ENCODE results near the gene DPM1.

Gene DPM1

DNA sequence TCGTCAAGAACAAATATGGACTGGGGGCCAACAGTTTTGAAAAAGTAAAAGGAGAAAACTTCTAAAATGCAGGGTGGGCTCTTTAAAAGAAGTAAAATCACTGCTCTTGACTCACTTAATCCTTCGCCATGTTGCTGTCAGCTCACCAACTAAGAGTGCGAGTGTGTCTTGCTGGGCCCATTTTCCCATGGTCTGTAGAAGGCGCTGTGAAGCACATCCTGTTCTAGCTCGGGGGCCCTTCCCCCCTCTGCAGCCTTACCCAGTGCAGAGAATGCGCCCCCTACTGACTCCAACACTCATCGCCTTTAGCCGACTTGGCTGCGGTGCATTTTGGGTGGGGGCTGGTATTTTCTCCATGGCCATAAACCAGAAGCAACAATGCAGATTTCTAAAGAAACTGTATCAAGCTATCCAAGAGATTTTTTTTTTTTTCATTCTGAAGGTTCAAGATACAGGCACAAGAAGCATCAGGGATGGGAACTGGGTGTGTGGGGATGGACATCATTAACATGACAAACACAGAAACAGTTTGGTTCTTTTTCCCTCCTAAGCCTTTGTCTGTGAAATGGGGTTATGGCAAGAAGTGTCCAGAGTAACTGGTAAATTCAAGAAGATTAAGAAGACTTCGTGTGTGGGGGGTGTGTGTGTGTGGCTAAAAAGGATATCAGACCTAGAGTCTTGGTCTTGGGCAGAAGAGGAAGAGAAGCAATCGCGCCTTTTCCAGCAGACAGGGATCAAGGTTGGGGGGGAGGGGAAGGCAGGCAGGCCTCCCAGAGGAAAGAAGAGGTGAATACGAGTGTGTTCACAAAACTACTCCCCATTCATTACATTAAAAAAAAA lies 28.8 kb downstream of the DPM1 start:
- DNase-seq = peak; percentile 93 to 95

DNA sequence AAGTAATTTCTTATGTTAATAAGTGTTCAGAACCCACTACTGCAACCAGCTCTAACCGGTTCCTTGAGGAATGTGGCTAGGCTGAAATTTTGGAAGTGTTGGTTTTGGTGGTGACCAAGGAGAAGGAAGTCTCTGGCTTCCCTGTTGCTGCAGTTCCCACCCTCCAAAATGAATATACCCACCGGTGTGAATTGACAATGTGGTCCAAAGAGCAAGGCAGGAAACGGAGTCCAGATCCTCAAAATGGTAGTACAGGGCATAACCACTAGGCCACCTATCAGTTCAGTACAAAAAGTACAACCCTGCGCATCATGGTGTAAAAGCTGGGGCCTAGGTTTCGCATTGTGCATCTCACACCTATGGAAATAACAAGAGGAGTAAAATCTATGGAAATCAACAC lies 29.9 kb downstream of the DPM1 start:
- DNase-seq = no peak

DNA sequence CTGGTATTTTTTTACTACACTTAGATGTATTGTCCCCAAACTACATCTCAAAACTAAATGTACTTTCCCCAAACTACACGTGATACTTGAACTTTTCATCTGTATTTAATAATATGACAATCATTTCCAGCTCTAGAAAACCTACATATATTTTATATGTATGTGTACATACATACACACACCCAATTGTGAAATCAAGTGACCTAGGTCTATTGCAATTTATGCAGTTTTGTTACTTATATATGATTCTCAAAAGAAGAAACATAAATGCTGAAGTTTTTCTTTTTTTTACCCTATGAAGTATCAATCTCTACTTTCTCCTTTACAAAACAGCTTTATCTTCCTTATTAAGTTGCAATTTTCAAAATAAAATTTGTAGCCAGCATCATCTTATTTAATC lies 31.8 kb downstream of the DPM1 start:
- DNase-seq = no peak

DNA sequence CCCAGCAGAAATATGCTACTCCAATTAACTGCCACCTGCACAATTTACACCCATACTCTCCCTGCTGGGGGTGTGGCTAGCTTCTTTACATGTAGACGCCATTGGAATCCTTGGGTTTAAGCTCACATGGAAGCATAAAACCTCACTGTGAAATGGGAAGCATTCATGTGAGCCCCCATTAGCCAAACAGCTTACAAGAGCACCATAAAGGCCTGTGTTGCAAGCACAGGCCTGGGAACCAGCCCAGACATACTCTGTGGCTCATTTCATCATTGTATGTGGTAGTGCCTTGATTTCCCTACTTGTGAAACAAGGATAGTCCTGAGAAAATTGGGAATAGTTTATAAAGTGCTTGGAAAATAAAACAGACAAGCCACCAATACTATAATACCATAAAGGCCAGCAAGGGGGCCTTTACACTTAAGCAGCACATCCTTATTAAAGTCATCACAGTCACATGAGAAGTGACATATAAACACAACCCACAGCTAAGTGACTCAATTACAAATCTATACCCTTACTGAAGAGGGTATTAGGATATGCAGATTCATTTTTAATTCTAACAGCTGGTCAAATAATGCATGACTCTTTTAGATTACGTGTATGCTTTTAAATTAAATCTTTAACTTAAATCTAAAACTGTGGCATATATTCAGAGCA lies 33.9 kb downstream of the DPM1 start:
- DNase-seq = no peak

DNA sequence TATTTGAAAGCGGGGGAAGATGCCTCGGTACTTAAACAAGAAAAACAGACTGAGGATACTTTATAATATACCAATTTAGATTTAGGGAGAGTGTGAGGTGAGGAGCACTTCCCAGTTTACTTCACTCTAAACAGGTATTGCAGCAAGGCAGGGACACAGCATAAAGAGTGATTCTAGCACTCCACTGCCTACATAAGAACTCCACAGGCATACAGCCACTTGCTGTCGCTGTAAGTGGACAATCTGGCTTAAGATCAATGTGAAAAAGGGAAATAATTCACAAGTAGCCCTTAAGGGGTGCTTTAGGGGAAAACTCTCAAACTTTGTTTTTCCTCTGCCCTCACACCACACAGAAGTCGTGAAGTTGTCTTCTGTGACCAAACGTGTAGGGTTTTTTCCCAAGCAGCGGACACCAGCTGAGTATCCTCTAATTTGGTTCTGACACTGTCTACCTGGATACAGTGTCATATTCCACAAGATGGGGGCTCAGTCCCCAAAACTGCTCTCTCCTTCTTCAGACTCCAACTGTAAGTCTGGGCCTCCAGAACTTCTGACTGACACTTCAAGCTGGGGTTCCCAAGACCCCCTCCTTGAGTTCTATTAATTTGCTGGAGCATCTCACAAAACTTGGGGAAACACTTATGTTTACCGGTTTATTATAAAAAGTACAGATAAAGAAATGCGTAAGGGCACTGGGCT lies 36.4 kb downstream of the DPM1 start:
- no peak for DNase-seq

DNA sequence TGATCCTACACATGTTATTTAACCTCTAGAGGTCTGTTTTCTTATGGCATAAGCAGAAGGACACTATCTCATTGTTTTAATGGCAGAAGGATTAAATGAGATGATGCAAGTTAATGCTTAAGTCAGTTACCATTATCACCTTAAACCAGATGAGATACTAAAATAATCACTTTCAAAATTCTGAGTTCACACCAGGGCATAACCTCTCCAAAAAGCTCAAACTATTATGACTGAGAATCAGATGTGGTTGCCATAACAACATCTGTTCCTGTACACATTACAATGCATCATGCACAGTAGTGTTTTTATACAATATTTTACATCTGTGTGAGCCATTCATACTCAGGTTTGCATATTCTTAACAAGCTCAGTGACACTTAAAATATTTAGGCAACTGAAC lies 37.3 kb downstream of the DPM1 start:
- DNase-seq = peak in 1 of 2 donors; percentile 26

DNA sequence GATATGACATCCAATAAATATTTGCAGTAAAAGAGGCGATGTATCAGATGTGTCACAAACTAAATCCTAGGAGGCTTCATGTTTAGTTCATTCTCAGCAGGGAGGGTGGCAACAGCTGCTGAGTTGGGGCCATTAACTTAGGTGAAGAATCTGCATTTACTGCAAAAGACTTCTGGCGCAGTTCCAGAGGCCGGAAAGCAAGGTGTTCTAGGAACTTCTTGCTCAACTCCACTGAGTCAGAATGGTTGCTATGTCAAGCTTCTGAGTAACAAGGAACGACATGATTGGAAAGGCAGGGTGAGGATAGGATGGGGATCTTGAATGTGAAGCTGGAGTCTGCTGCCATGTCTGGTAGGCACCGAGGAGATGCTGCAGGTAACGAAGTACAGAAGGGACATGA lies 38.8 kb downstream of the DPM1 start:
- DNase-seq = no peak

DNA sequence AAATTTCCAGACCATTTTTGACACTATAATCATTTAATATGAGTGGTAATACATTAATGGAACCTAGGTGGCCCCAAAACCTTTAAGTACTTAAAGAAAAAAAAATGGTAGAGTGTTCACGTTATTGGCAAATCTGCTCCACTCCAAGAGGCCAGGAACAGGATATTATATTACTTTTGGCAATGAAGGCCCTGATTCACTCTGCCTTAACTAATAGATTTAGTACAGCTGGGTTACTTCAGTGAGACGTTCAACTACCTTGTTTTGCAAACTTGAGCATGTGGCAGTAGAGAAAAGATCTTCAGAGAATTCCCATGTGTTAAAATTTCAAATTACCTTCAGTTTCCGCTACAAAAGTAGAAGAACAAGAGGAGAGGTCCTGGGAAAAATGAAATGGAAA lies 39.9 kb downstream of the DPM1 start:
- DNase-seq = no peak

DNA sequence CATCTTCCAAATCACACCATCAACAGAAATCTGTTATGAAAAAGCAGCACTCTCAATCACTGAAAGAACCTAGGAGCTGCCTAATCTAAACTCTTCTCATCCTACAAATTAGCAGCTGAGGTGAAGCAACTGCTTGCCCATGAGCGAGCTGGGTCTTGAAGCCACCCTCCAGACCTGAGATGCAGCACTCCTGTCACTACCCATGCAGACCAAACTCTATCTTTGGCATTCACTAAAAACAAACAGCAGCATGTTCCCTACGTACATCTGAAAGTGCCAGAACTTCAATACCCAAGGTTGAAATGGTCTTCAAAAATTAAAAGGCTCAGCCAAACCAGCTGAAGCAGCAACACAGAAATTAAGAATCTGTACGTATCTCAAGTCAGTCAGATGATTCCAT lies 41.4 kb downstream of the DPM1 start:
- DNase-seq = no peak

DNA sequence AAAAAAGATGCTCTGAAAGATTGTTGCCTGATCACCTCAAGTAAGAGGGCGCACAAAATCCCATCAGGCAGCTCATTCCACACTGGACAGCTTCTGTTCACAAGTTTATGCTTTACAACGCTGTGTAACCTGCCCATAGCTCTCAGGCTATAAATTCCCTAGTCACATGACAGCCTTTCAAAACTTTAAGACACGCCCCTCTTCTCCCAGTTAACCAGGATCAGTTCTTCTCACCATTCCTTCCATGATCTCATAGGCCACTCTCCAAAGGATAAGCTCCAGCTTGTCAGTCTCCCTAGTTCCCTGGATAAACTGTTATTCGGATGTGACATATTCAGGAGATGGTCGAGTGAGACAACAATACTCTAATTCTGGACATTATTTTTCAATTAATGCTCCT lies 42.1 kb downstream of the DPM1 start:
- no peak for DNase-seq

DNA sequence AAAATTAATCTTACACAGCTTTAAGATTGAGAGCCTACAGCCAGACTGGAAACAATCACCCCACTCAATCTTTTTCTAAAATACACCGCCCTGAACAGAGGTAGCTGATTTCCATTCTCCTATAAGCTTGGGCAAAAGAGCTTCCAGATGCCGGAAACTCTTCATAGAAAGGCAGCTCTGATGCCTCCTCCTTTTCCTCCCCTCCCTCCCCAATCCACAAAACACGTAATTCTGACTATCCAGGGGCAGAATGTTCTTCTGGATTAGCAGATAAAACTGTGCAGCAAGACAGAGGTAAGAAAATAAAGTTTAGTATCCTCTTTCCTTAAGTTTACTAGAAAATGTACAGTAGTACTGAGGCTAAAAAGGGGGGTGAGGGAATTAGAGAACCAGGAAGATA lies 42.9 kb downstream of the DPM1 start:
- no peak for DNase-seq

DNA sequence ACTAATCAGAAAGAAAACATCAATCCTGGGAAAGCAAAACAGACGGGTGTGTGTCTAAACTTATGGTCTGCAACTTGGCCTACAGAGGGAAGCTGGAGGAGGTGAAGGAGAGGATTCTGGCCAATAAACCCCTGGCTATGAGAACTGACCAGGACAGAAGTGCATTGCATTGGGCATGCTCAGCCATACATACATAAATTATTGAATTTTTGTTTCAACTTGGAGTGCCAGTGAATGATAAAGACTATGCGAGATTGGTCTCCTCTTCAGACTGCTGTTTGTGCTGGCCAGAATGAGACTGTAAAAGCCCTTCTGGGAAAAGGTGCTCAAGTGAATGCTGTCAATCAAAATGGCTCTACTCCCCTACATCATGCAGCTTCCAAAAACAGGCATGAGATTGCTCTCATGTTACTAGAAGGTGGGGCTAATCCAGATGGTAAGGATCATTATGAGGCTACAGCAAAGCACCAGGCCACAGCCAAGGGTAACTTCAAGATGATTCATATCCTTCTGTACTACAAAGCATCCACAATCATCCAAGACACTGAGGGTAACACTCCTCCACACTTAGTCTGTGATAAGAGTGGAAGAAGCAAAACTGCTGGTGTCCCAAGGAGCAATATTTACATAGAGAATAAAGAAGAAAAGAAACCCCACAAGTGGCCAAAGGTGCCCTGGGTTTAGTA lies 44.5 kb downstream of the DPM1 start:
- no peak for DNase-seq

DNA sequence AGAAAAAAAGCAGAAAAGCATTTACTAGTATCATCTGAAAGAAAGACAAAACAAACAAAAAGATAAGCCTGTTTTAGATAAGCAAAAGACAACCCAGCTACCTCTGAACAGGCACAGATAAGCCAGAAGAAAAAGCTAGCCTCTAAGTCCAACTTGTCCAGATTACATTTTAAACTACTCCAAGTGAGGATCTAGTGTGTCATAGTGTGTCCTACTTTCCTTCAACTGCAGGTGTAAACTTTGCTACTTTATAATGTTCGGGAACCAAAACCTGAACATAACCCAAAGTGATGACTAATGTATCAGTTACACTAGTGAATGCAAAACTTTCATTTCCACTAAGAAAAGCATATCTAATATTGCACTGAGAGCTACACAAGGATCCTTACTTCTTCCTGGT lies 46.6 kb downstream of the DPM1 start:
- no peak for DNase-seq

DNA sequence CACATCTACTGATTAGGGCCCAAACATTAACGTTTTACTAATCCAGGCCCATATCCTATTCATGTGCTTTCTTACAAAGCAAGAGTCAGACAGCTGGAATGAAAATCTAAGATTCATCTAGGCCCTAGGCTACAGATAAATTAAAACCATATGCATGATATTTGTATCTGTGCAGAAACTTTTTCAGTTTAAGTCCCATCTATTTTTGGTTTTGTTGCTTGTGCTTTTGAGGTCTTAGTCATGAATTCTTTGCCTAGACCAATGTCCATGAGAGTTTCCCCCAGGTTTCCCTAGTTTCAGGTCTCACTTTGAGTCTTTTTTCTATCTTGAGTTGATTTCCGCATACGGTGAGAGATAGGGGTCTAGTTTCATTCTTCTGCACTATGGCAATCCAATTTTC lies 47.3 kb downstream of the DPM1 start:
- no peak for DNase-seq

DNA sequence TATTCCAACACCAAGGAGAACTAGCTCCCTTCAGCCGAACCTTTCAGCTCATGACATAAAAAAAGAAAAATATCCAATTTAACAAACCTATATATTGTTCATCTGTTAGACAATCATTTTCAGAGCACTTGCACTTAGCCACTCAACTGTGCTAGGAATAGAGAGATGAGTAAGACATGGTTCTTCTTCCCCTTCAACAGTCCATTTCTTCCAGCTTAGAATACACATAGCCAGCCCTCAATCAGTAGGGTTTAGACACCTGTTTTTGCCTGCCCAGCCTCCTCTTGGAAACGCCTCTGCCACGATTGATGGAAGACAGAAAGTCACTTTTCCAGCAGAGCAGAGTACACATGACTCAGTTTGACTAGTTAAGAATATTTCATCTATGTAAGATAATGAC lies 48.9 kb downstream of the DPM1 start:
- DNase-seq = no peak

DNA sequence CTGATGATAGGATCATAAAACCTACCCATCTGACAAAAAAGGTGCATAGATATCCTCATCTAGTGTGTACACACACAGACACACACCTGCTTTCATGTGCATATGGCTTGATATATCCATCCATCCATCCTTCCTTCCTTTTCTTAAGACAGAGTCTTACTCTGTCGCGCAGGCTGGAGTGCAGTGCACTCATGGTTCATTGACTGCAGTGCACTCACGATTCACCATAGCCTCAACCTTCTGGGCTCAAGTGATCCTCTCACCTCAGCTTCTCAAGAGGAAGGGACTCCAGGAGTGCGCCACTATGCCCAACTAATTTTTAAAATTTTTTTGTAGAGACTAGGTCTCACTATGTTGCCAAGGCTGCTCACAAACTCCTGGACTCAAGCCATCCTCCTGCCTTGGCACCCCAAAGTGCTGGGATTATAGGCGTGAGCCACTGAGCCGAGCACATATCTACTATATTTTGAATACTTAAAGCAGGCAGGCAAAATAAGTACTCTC lies 54.2 kb downstream of the DPM1 start:
- DNase-seq = no peak

DNA sequence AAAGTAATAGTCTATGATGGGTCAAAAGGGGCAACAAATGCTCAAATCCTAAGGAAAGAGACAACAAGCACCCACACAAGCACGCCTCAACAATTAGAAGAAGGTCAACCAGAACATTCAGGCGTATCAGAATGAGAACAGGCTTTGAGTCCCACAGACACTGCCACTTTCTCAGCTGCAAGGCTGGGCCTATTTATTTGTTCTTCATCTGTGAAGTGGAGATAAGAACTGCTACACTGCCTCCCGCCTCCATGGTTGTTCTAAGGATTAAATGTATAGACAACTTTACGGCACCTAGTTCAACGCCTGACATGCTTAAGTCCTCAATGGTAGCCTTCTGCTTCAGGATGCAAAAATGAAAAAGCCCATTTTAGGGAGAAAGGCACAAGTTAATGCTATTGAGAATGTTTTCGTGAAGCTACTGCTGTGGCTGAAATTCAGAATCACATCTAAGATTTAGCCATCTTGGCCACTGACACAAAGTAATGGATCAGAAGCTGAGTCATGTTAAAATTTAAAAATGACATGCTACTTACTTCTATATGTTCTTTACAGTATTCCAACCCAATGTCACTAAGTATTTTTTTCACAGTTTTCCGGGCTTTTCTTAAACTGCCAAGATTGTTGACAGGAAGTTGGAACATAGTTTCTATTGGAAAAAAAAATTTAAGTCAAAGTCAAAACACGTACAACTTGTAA lies 54.8 kb downstream of the DPM1 start:
- no peak for DNase-seq

DNA sequence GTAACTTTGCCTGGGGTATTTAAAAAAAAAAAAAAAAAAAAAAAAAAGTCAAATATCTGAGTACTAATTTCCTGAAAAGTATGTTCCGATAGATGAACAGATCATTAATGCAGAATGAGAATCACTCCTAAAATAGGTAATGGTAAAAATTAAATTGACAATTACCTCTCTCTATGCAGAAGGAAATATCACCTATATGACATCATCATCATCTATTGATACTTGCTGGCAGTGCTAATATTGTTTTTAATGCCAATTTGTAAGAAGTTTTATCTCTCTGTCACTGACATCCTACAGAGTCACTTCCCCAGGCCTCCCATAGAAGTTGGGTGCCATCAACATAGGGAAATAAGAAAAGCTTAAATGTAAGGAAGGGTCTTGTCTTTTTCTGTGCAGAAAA lies 57.0 kb downstream of the DPM1 start:
- no peak for DNase-seq

DNA sequence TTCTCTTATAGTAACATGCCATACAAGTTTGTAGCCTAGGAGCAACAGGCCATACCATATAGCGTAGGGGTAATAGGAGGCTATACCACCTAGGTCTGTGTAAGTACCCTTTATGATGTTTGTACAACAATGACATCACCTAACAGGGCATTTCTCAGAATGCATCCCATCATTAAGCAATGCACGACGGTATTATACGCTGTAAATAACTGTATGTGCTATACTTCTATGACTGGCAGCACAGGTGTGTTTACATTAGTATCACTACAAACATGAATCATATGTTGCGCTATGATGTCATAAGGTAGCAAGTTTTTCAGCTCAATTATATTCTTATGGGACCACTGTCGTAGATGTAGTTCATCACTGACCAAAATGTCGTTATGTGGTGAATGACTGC lies 58.1 kb downstream of the DPM1 start:
- no peak for DNase-seq

DNA sequence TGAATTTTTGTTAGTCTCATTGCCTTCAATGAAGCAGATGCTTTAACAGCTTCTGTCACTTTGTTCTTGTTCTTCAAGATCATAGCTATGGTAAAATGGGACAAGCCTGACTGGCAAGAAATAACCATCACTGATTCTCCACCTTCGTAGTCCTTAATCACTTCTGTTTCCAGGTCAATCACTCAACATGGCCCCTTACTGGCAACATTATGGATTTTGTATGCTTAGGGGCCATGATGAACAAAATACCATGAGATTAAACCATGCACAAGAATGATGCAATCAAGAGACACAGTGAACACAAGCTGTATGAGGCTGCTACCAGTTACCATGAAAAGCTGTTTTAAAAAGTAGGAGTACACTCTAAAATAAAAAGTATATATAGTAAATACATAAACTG lies 59.9 kb downstream of the DPM1 start:
- no peak for DNase-seq

DNA sequence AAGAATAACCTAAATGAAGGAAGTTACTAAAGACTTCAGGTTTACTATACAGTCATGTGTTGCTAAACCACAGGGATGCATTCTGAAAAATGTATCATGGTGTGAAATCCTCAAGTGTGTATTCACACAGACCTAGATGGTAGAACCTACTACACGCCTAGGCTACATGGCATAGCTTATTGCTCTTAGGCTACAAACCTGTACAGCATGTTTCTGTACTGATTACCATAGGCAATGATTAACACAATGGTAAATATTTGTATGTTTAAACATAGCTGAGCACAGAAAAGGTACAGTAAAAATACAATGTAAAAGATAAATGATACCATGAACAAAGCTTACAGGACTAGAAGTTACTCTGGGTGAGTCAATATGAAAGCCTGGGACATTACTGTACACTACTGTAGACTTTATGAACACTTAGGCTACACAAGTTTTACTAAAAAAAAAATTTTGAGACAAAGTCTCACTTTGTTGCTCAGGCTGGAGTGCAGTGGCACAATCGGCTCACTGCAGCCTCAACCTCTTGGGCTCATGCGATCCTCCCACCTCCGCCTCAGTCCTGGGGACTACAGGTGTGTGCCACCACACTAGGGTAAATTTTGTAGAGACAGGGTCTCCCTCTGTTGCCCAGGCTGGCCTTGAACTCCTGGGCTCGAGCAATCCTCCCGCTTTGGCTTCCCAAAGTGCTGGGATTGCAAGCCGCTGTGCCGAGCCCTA lies 63.1 kb downstream of the DPM1 start:
- no peak for DNase-seq

DNA sequence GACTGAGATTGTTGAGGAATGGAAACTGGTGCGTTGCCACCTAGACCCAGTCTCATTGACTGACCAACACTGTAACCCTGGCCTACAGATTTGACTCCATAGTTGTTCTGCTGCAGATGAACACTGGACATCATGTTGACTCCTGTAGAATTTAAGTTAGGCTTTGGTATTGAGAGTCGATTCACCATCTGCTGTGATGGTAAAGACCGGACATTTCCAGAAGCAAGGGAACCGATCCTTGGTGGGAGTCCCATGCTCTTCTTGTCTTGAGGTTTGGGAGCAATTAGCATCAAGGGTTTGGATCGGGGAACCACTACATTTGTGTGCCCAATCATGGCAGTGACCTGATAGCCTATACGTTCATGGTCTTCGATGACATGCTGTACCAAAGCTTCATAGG lies 64.7 kb downstream of the DPM1 start:
- DNase-seq = no peak
